ENCODE measurements around the gene CHST5. TPM values are rescaled to one million over a fixed set of nuclear protein-coding genes. Genes with fewer than 3 reads are reported as not detected.

Gene CHST5
- total and polyA plus RNA-seq, 2 of the 13 experiments (the other 11 are each of a cell fraction or from before 2014, with no cell fraction given) = 0.05 TPM; not detected in 1

- TF ChIP-seq, protein P1, sequence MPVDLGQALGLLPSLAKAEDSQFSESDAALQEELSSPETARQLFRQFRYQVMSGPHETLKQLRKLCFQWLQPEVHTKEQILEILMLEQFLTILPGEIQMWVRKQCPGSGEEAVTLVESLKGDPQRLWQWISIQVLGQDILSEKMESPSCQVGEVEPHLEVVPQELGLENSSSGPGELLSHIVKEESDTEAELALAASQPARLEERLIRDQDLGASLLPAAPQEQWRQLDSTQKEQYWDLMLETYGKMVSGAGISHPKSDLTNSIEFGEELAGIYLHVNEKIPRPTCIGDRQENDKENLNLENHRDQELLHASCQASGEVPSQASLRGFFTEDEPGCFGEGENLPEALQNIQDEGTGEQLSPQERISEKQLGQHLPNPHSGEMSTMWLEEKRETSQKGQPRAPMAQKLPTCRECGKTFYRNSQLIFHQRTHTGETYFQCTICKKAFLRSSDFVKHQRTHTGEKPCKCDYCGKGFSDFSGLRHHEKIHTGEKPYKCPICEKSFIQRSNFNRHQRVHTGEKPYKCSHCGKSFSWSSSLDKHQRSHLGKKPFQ (CRISPR knock-in tag; IDR thresholded peaks at IDR 0.05; ENCODE audit: insufficient replicate concordance) = peak; percentile 38
- peak; percentile 92 for TF ChIP-seq SAP130 (CRISPR knock-in tag; IDR thresholded peaks at IDR 0.05; ENCODE audit: low read depth)
- 0 out of 2 replicates have a peak, but pooled peaks have one; percentile 9 for TF ChIP-seq ZNF296 (CRISPR knock-in tag; conservative IDR thresholded peaks at IDR 0.05)
- no peak for TF ChIP-seq RFXANK (CRISPR knock-in tag; IDR thresholded peaks at IDR 0.05)
- TF ChIP-seq, protein P2, sequence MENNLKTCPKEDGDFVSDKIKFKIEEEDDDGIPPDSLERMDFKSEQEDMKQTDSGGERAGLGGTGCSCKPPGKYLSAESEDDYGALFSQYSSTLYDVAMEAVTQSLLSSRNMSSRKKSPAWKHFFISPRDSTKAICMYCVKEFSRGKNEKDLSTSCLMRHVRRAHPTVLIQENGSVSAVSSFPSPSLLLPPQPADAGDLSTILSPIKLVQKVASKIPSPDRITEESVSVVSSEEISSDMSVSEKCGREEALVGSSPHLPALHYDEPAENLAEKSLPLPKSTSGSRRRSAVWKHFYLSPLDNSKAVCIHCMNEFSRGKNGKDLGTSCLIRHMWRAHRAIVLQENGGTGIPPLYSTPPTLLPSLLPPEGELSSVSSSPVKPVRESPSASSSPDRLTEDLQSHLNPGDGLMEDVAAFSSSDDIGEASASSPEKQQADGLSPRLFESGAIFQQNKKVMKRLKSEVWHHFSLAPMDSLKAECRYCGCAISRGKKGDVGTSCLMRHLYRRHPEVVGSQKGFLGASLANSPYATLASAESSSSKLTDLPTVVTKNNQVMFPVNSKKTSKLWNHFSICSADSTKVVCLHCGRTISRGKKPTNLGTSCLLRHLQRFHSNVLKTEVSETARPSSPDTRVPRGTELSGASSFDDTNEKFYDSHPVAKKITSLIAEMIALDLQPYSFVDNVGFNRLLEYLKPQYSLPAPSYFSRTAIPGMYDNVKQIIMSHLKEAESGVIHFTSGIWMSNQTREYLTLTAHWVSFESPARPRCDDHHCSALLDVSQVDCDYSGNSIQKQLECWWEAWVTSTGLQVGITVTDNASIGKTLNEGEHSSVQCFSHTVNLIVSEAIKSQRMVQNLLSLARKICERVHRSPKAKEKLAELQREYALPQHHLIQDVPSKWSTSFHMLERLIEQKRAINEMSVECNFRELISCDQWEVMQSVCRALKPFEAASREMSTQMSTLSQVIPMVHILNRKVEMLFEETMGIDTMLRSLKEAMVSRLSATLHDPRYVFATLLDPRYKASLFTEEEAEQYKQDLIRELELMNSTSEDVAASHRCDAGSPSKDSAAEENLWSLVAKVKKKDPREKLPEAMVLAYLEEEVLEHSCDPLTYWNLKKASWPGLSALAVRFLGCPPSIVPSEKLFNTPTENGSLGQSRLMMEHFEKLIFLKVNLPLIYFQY (CRISPR knock-in tag; IDR thresholded peaks at IDR 0.05; ENCODE audit: borderline replicate concordance) = peak; percentile 46; the same call in 1 of the 2 replicates
- peak; percentile 77 for TF ChIP-seq ARHGAP35 (CRISPR knock-in tag; IDR thresholded peaks at IDR 0.05; ENCODE audit: borderline replicate concordance)
- TF ChIP-seq ZNF546 (CRISPR knock-in tag; conservative IDR thresholded peaks at IDR 0.05) = peak; percentile 58; the same call in 1 of the 2 replicates
- TF ChIP-seq NCOR1 (IDR thresholded peaks at IDR 0.05; ENCODE audit: borderline replicate concordance, low read length) = 0 out of 2 replicates have a peak, but pooled peaks have one; percentile 16
- peak; percentile 86 for TF ChIP-seq POLR2AphosphoS5 (IDR thresholded peaks at IDR 0.05; ENCODE audit: low read depth, low read length)
- TF ChIP-seq RFX3 (CRISPR knock-in tag; IDR thresholded peaks at IDR 0.05) = peak; percentile 79
- peak; percentile 92 to 93 for TF ChIP-seq HMGXB4 (CRISPR knock-in tag; IDR thresholded peaks at IDR 0.05; ENCODE audit: borderline replicate concordance in 1 of 2, low read depth in 1 of 2)
- TF ChIP-seq ZNF816 (CRISPR knock-in tag; IDR thresholded peaks at IDR 0.05; ENCODE audit: borderline replicate concordance) = peak; percentile 71; the same call in 1 of the 2 replicates
- no peak for TF ChIP-seq CREM (IDR thresholded peaks at IDR 0.05)
- no peak for TF ChIP-seq CREM (CRISPR knock-in tag; IDR thresholded peaks at IDR 0.05)
- TF ChIP-seq ZNF776 (CRISPR knock-in tag; IDR thresholded peaks at IDR 0.05) = peak; percentile 60; the same call in 1 of the 2 replicates
- TF ChIP-seq ZNF749 (CRISPR knock-in tag; IDR thresholded peaks at IDR 0.05; ENCODE audit: borderline replicate concordance) = peak; percentile 77; the same call in 1 of the 2 replicates
- TF ChIP-seq ZNF878 (CRISPR knock-in tag; IDR thresholded peaks at IDR 0.05) = no peak
- 0 out of 2 replicates have a peak, but pooled peaks have one; percentile 20 for TF ChIP-seq ARID2 (CRISPR knock-in tag; IDR thresholded peaks at IDR 0.05; ENCODE audit: borderline replicate concordance)
- TF ChIP-seq GFI1 (CRISPR knock-in tag; IDR thresholded peaks at IDR 0.05; ENCODE audit: borderline replicate concordance) = peak; percentile 53; the same call in 1 of the 2 replicates
- no peak for TF ChIP-seq ZNF383 (CRISPR knock-in tag; IDR thresholded peaks at IDR 0.05; ENCODE audit: borderline replicate concordance)
These were observed 30.3 kb upstream of the CHST5 start, which contains the start of gene GABARAPL2 (continued) for GRCh38 chr16:75566040-75566757.

Measured in HepG2 (cell line).